ENCODE data around the gene MRPS35. TPM values are rescaled to one million over a fixed set of nuclear protein-coding genes. Genes with fewer than 3 reads are reported as not detected.
A peak's percentile ranks its signal among the peaks of the same experiment; 100 is the strongest.

Gene MRPS35
- total and polyA plus RNA-seq, 2 experiments from 2014 or later, result 67.4 to 88.1 TPM

- no peaks in the 10 kb centered on the region for H3K36me3 ChIP-seq (replicated peaks; ENCODE audit: insufficient read depth, low read depth)
- H3K4me2 ChIP-seq, result no peak overlapping the region
- H3K79me2 ChIP-seq, result no peaks in the 10 kb centered on the region
- TF ChIP-seq EZH2phosphoT487 (IDR thresholded peaks at IDR 0.05; ENCODE audit: low read depth, severe bottlenecking, unreplicated experiment), result no peak
- TF ChIP-seq EZH2 (IDR thresholded peaks at IDR 0.05; ENCODE audit: borderline replicate concordance), result no peak
- TF ChIP-seq CTCF (IDR thresholded peaks at IDR 0.05; ENCODE audit: poor library complexity), result no peak
- no peaks in the 10 kb centered on the region for H3K9me2 ChIP-seq (replicated peaks; ENCODE audit: insufficient read depth)
- peaks cover 6% of the 10 kb centered on the region for H3K4me1 ChIP-seq (ENCODE audit: insufficient read depth)
- H2AFZ ChIP-seq, result no peak overlapping the region
- 95% methylated on average over 13 of the region's 13 CpGs for WGBS (ENCODE audit: low lambda C conversion rate, missing lambda C conversion rate)
- no peak overlapping the region for H3K27ac ChIP-seq
- H3K27me3 ChIP-seq, result no peaks in the 10 kb centered on the region
- DNase-seq (ENCODE audit: low spot score), result no peak
- no peaks in the 10 kb centered on the region for H3K9me3 ChIP-seq (ENCODE audit: low read depth)
- H3K4me3 ChIP-seq, result no peak overlapping the region
- no peaks in the 10 kb centered on the region for H4K20me1 ChIP-seq (ENCODE audit: insufficient read depth, poor library complexity, severe bottlenecking)
Observed at GRCh38 chr12:27689558-27690180, 21.0 kb upstream of the MRPS35 start.

DNA sequence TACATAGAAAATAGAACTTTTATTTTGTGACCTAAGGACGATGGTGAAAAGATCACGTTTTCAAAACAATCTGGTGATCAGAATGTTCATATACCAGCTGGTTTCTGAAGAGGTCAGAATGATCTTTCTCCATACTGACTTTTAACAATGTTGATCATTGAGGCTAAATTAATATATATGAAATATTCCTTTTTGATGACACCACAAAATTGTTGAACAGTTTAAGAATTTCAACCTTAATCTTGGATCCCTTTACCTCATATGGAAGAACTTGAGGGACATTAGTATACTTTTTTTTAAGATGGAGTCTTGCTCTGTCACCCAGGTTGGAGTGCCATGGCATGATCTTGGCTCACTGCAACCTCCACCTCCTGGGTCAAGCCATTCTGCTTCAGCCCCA, 17.2 kb upstream of the MRPS35 start:
- H3K36me3 ChIP-seq (replicated peaks; ENCODE audit: insufficient read depth, low read depth), result no peaks in the 10 kb centered on the region
- no peak for DNase-seq (ENCODE audit: low spot score)
- 96% methylated on average over 2 of the region's 2 CpGs for WGBS (ENCODE audit: low lambda C conversion rate, missing lambda C conversion rate)

GRCh38 chr12:27695556-27696292, 14.9 kb upstream of the MRPS35 start:
- H3K36me3 ChIP-seq (replicated peaks; ENCODE audit: insufficient read depth, low read depth), result no peaks in the 10 kb centered on the region
- no peak for TF ChIP-seq EZH2phosphoT487 (IDR thresholded peaks at IDR 0.05; ENCODE audit: low read depth, severe bottlenecking, unreplicated experiment)
- TF ChIP-seq CTCF (IDR thresholded peaks at IDR 0.05; ENCODE audit: poor library complexity), result no peak
- TF ChIP-seq EZH2 (IDR thresholded peaks at IDR 0.05; ENCODE audit: borderline replicate concordance), result no peak
- H2AFZ ChIP-seq, result no peak overlapping the region
- H4K20me1 ChIP-seq (ENCODE audit: insufficient read depth, poor library complexity, severe bottlenecking), result no peaks in the 10 kb centered on the region
- no peaks in the 10 kb centered on the region for H3K9me2 ChIP-seq (replicated peaks; ENCODE audit: insufficient read depth)
- no peaks in the 10 kb centered on the region for H3K79me2 ChIP-seq
- DNase-seq (ENCODE audit: low spot score), result no peak
- no peaks in the 10 kb centered on the region for H3K9me3 ChIP-seq (ENCODE audit: low read depth)
- H3K4me3 ChIP-seq, result no peak overlapping the region
- H3K27me3 ChIP-seq, result no peaks in the 10 kb centered on the region
- 83% methylated on average over 6 of the region's 6 CpGs for WGBS (ENCODE audit: low lambda C conversion rate, missing lambda C conversion rate)
- H3K27ac ChIP-seq, result peak overlapping the region; percentile 49
- peak overlapping the region; percentile 28 for H3K4me2 ChIP-seq
- peaks cover 19% of the 10 kb centered on the region for H3K4me1 ChIP-seq (ENCODE audit: insufficient read depth)

More for the DNA sequence above, 17.2 kb upstream of the MRPS35 start:
- Histone ChIP-seq H4K20me1 (ENCODE audit: insufficient read depth, poor library complexity, severe bottlenecking) (no peaks in the 10 kb centered on the region), H3K79me2 (no peaks in the 10 kb centered on the region), H3K9me3 (ENCODE audit: low read depth) (no peaks in the 10 kb centered on the region), H3K4me1 (ENCODE audit: insufficient read depth) (peaks cover 19% of the 10 kb centered on the region), H3K4me3 (no peak overlapping the region), H3K27me3 (no peaks in the 10 kb centered on the region), H2AFZ (no peak overlapping the region), H3K27ac (no peak overlapping the region), H3K9me2 (replicated peaks; ENCODE audit: insufficient read depth) (no peaks in the 10 kb centered on the region), H3K4me2 (no peak overlapping the region)
- TF ChIP-seq CTCF (IDR thresholded peaks at IDR 0.05; ENCODE audit: poor library complexity) (no peak), EZH2 (IDR thresholded peaks at IDR 0.05; ENCODE audit: borderline replicate concordance) (no peak), EZH2phosphoT487 (IDR thresholded peaks at IDR 0.05; ENCODE audit: low read depth, severe bottlenecking, unreplicated experiment) (no peak)

All from hepatocyte (in vitro differentiated cells).